Hindlimb muscle (tissue), 1 donor: ENCODE results near the gene GLS. TPM values are rescaled to one million over a fixed set of nuclear protein-coding genes. Genes with fewer than 3 reads are reported as not detected.

ENCODE experiments used
- polyA plus RNA-seq: library from polyadenylated mRNA; unstranded; fragments of 120-200 nt; gene quantifications from one replicate; pipeline ENCODE4 v1.2.1, GENCODE V29; 2013; ENCODE audit not compliant: insufficient read length

Gene GLS
- polyA plus RNA-seq, 1 donor = 44.9 TPM

Other genes with a start within 250 kb of the GLS start
- gene NAB1, start 231.7 kb upstream of the GLS start, polyA plus RNA-seq = 57.9 TPM
- 36.5 TPM for gene STAT1, start 133.3 kb downstream of the GLS start, polyA plus RNA-seq